K562 (cell line): ENCODE results near the gene ARHGEF7. TPM values are rescaled to one million over a fixed set of nuclear protein-coding genes. Genes with fewer than 3 reads are reported as not detected.

Source experiments
- ATAC-seq: fragments of 200-7000 bp; cut with Tn5 transposase; 3 replicates; pipeline ENCODE4 v1.9.1; 2020; ENCODE audit warnings: moderate library complexity
- BruUV-seq: library from RNA; stranded (reverse); fragments of 400-500 nt; replicated peaks from 2 replicates; lab custom pipeline; 2021; lab: Mats Ljungman, UMichigan
- CTCF ChIA-PET: fragments of 300-600 bp; formaldehyde crosslinking; extraction: SDS; loops from one replicate; lab custom pipeline; 2021; ENCODE audit warnings: low intra/inter-chr PET ratio; lab: Yijun Ruan, JAX
- POLR2A ChIA-PET: fragments of 300-600, 350-650 bp; sonication (Branson Sonifier 250); formaldehyde crosslinking; extraction: SDS; loops from one replicate; lab custom pipeline; 2021; ENCODE audit warnings: antibody characterized with exemption, inconsistent platforms; lab: Yijun Ruan, JAX
- DNase-seq, 4 experiments: peaks; one replicate each; pipeline versions ENCODE4 v3.0.0 to v3.0.0-alpha.2; 2011 to 2018; ENCODE audit warnings: low spot score in 3 of 4, mixed read lengths in 3 of 4; ENCODE audit errors: extremely low read depth in 1 of 4
- FAIRE-seq: peaks from 2 replicates; lab custom pipeline; 2011; peaks lifted over from hg19 to GRCh38; lab: Jason Lieb, UNC
- H2AFZ ChIP-seq: 2 replicates; pipeline ENCODE4 v1.6.0; 2011; ENCODE audit warnings: low read depth, low read length, control low read depth, inconsistent platforms
- H3K27ac ChIP-seq: fragments of 200-600 bp; 3 replicates; pipeline ENCODE4 v1.8.0; 2011; ENCODE audit warnings: low read depth, mild to moderate bottlenecking, control low read depth, inconsistent platforms, low read length, moderate library complexity, mixed read lengths; ENCODE audit errors: extremely low read depth
- H3K27me3 ChIP-seq, 2 experiments: fragments of 300-600 bp in 1 of 2; 2 replicates in 1 of 2; 3 replicates in 1 of 2; pipeline versions ENCODE4 v1.6.0 to v1.8.0; 2011; ENCODE audit warnings: inconsistent platforms in 2 of 2, low read length in 2 of 2, mild to moderate bottlenecking in 1 of 2, mixed read lengths in 1 of 2, moderate library complexity in 1 of 2; ENCODE audit not compliant: control insufficient read depth in 2 of 2, insufficient read depth in 2 of 2
- H3K36me3 ChIP-seq: fragments of 300-600 bp; 3 replicates; pipeline ENCODE4 v1.8.0; 2011; ENCODE audit warnings: mild to moderate bottlenecking, low read length, inconsistent platforms; ENCODE audit not compliant: control insufficient read depth, insufficient read depth
- H3K4me1 ChIP-seq, 2 experiments: fragments of 200-600 bp in 1 of 2; replicated peaks in 1 of 2; 2 replicates in 1 of 2; 3 replicates in 1 of 2; pipeline versions ENCODE4 v1.5.1 to v1.8.0; 2011; ENCODE audit warnings: inconsistent platforms in 2 of 2, low read length in 2 of 2, mild to moderate bottlenecking in 1 of 2, mixed read lengths in 1 of 2, moderate library complexity in 1 of 2; ENCODE audit not compliant: control insufficient read depth in 2 of 2, insufficient read depth in 2 of 2
- H3K4me2 ChIP-seq: 2 replicates; pipeline ENCODE4 v1.6.1; 2011; ENCODE audit warnings: low read length, control low read depth, inconsistent platforms, mixed read lengths; ENCODE audit not compliant: insufficient read depth
- H3K4me3 ChIP-seq: fragments of 200-600 bp; sonication (generic), shearing (Covaris generic); 2 replicates; pipeline ENCODE4 v1.5.1; 2016; ENCODE audit warnings: control low read depth, inconsistent platforms
- H3K79me2 ChIP-seq: fragments of 200-600 bp; 3 replicates; pipeline ENCODE4 v1.8.0; 2011; ENCODE audit warnings: low read length, inconsistent platforms; ENCODE audit not compliant: control insufficient read depth, insufficient read depth
- H3K9ac ChIP-seq, 2 experiments: 2 replicates each; pipeline versions ENCODE4 v1.6.0 to v1.6.1; 2011; ENCODE audit warnings: low read depth in 2 of 2, low read length in 2 of 2, control low read depth in 1 of 2, inconsistent platforms in 1 of 2, mild to moderate bottlenecking in 1 of 2, mixed read lengths in 1 of 2; ENCODE audit not compliant: insufficient read depth in 1 of 2
- H3K9me1 ChIP-seq: one replicate; pipeline ENCODE4 v1.6.0; 2011; ENCODE audit warnings: inconsistent platforms, mild to moderate bottlenecking, low read length, moderate library complexity; ENCODE audit not compliant: control insufficient read depth, insufficient read depth
- H3K9me3 ChIP-seq: replicated peaks from 2 replicates; pipeline ENCODE4 v1.5.1; 2011; ENCODE audit warnings: low read depth, low read length, inconsistent platforms; ENCODE audit not compliant: control insufficient read depth, insufficient read depth
- H4K20me1 ChIP-seq: replicated peaks from 2 replicates; pipeline ENCODE4 v1.6.1; 2011; ENCODE audit warnings: low read length, inconsistent platforms, mixed read lengths; ENCODE audit not compliant: control insufficient read depth, insufficient read depth
- CREB3L1 ChIP-seq: fragments of 450-650 bp; IDR thresholded peaks from 2 replicates; pipeline ENCODE4 v1.6.1; 2014; ENCODE audit warnings: low read depth, mild to moderate bottlenecking, moderate library complexity, borderline replicate concordance
- FOXK2 ChIP-seq, 2 experiments: fragments of 450-650 bp; IDR thresholded peaks in 1 of 2; conservative IDR thresholded peaks in 1 of 2; 2 replicates each; pipeline ENCODE4 v1.6.1; 2016; ENCODE audit warnings: low read depth in 2 of 2, mild to moderate bottlenecking in 1 of 2
- FOXP4 ChIP-seq: sonication (generic); formaldehyde crosslinking; IDR thresholded peaks from 2 replicates; pipeline ENCODE4 v1.8.0; 2022; ENCODE audit warnings: mild to moderate bottlenecking, missing genetic modification reagents, borderline replicate concordance
- HLTF ChIP-seq: fragments of 450-650 bp; IDR thresholded peaks from 2 replicates; pipeline ENCODE4 v1.6.1; 2016
- HNRNPL ChIP-seq: fragments of 200-400 bp; formaldehyde crosslinking; IDR thresholded peaks from 2 replicates; pipeline ENCODE4 v1.6.1; 2017; ENCODE audit warnings: low read depth, mild to moderate bottlenecking, low read length
- L3MBTL2 ChIP-seq: fragments of 450-650 bp; IDR thresholded peaks from 2 replicates; pipeline ENCODE4 v1.6.1; 2016; ENCODE audit warnings: mild to moderate bottlenecking, moderate library complexity
- MYNN ChIP-seq, 2 experiments: sonication (generic); formaldehyde crosslinking in 1 of 2; IDR thresholded peaks; 2 replicates each; pipeline versions ENCODE4 v1.5.0 to v1.6.1; 2016 to 2020; ENCODE audit warnings: antibody characterized with exemption in 1 of 2, missing genetic modification reagents in 1 of 2
- NFATC3 ChIP-seq: fragments of 450-650 bp; IDR thresholded peaks from 2 replicates; pipeline ENCODE4 v1.6.1; 2017; ENCODE audit warnings: mild to moderate bottlenecking
- NKRF ChIP-seq: fragments of 450-650 bp; IDR thresholded peaks from 2 replicates; pipeline ENCODE4 v1.6.1; 2016; ENCODE audit warnings: borderline replicate concordance
- PRPF4 ChIP-seq: fragments of 200-400 bp; formaldehyde crosslinking; IDR thresholded peaks from one replicate; pipeline ENCODE4 v1.6.1; 2017; ENCODE audit warnings: low read length, low read depth, mild to moderate bottlenecking; ENCODE audit not compliant: insufficient read depth, poor library complexity, severe bottlenecking
- RBM25 ChIP-seq: fragments of 200-400 bp; formaldehyde crosslinking; IDR thresholded peaks from 2 replicates; pipeline ENCODE4 v1.6.1; 2018; ENCODE audit warnings: low read length, low read depth, moderate library complexity; ENCODE audit not compliant: severe bottlenecking
- SIRT6 ChIP-seq: IDR thresholded peaks from one replicate; pipeline ENCODE4 v1.6.1; 2012; ENCODE audit warnings: low read depth, mild to moderate bottlenecking, control low read depth, inconsistent platforms, low read length, moderate library complexity
- SPI1 ChIP-seq: IDR thresholded peaks from 2 replicates; pipeline ENCODE4 v1.6.1; 2011; ENCODE audit warnings: low read depth, low read length, control low read depth, borderline replicate concordance
- ZNF253 ChIP-seq: fragments of 250-450 bp; sonication (Bioruptor Pico); conservative IDR thresholded peaks from 2 replicates; pipeline ENCODE4 v1.6.1; 2021; ENCODE audit warnings: mild to moderate bottlenecking
- ZNF445 ChIP-seq: fragments of 250-450 bp; sonication (Bioruptor Pico); IDR thresholded peaks from 2 replicates; pipeline ENCODE4 v1.4.0; 2020; ENCODE audit warnings: low read depth, mild to moderate bottlenecking, moderate library complexity
- WGBS: fragments of 100-300 bp; shearing (Covaris generic); methylation state at CpG from one replicate; pipeline ENCODE4 v1.1.6; 2016; ENCODE audit warnings: low coverage, mixed read lengths; ENCODE audit not compliant: insufficient coverage; ENCODE audit errors: missing lambda C conversion rate; 5-methylcytosine and 5-hydroxymethylcytosine counted together
- in situ Hi-C: fragments of 300-500 bp; cut with MboI; formaldehyde crosslinking; loops from 4 replicates; pipeline ENCODE4 v1.15.0; 2018; ENCODE audit warnings: inconsistent platforms, mixed read lengths
- intact Hi-C: fragments of 100-400 bp; cut with micrococcal nuclease; formaldehyde crosslinking; loops from 2 replicates; pipeline ENCODE4 v1.14.2; 2022
- polyA plus RNA-seq, 8 experiments: library from polyadenylated mRNA; depleted of rRNA in 4 of 8; stranded (reverse) in 5 of 8; unstranded in 3 of 8; fragments of >200 nt; fragmentation: Nextera tagmentation in 2 of 8; fragmentation: Illumina TruSeq in 1 of 8; extraction: Ambion mirVana in 2 of 8; extraction: Trizol in 1 of 8; gene quantifications; 2 replicates each; pipeline versions ENCODE4 v1.2.1 to v1.2.3, GENCODE V29; 2011 to 2014; ENCODE audit warnings: inconsistent platforms in 1 of 8, missing spikeins in 1 of 8
- total RNA-seq, 7 experiments: library from RNA; depleted of rRNA in 6 of 7; stranded (reverse); fragments of >200 nt in 6 of 7; fragmentation: Illumina TruSeq in 2 of 7; extraction: Trizol in 2 of 7; gene quantifications; 2 replicates each; pipeline versions ENCODE4 v1.2.1 to v1.2.3, GENCODE V29; 2011 to 2021; ENCODE audit warnings: low replicate concordance in 1 of 7

ARHGEF7 gene
- total and polyA plus RNA-seq, 9 of the 15 experiments (the other 6 are each of a cell fraction or from before 2014, with no cell fraction given), result 2.1 to 26.8 (median 17.5) TPM

- Histone ChIP-seq H3K79me2 (peaks cover 71% of the 10 kb centered on the region), H3K4me2 (no peak overlapping the region), H3K9me3 (no peaks in the 10 kb centered on the region), H3K27me3 (no peaks in the 10 kb centered on the region), H3K4me1 (peaks cover 4 to 12% of the 10 kb centered on the region in 2 experiments; a peak in 3 of 5 replicates), H3K9ac (no peak overlapping the region), H4K20me1 (no peaks in the 10 kb centered on the region), H2AFZ (no peak overlapping the region), H3K36me3 (peaks cover 17% of the 10 kb centered on the region; the same call in 2 of the 3 replicates), H3K9me1 (no peaks in the 10 kb centered on the region), H3K27ac (no peak overlapping the region), H3K4me3 (no peak overlapping the region)
- intact Hi-C loops, result no loop called here
- DNase-seq (no peak), ATAC-seq (no peak), FAIRE-seq (no peak)
- POLR2A ChIA-PET, result interaction anchor here (1.1 kb wide), 1 partner anchor 24 kb away, joined by 5 read pairs; no protein-coding TSS in a partner anchor
- in situ Hi-C loops, result no loop called here
- TF ChIP-seq HNRNPL (no peak), FOXK2 (conservative IDR thresholded peaks at IDR 0.05 in 1 of 2, IDR thresholded peaks at IDR 0.05 in 1 of 2; ENCODE audit: low read depth in 2 of 2) (no peak), NFATC3 (no peak), FOXP4 (no peak), SIRT6 (no peak), MYNN (IDR thresholded peaks at IDR 0.05) (no peak), MYNN (CRISPR knock-in tag; IDR thresholded peaks at IDR 0.05) (no peak), L3MBTL2 (no peak), SPI1 (no peak), HLTF (no peak), ZNF445 (CRISPR knock-in tag) (no peak), ZNF253 (CRISPR knock-in tag) (no peak), CREB3L1 (no peak), NKRF (no peak), RBM25 (no peak), PRPF4 (no peak)
- CTCF ChIA-PET, result no interaction called here
- BruUV-seq, result no TSS peak
- 80% methylated on average over 1 of the region's 1 CpG for WGBS
These were observed 41.3 kb downstream of the ARHGEF7 start for GRCh38 chr13:111156421-111156820.
